Ishikawa (cell line): ENCODE measurements around the gene ZNF423.

Experiments used
- CEBPB ChIP-seq: IDR thresholded peaks from 2 replicates; pipeline ENCODE4 v1.6.1; 2012
- CREB1 ChIP-seq: IDR thresholded peaks from 2 replicates; pipeline ENCODE4 v1.6.1; 2012; ENCODE audit warnings: low read depth
- EGR1 ChIP-seq: IDR thresholded peaks from 2 replicates; pipeline ENCODE4 v1.6.1; 2012
- EP300 ChIP-seq: IDR thresholded peaks from 2 replicates; pipeline ENCODE4 v1.6.1; 2012; ENCODE audit warnings: borderline replicate concordance
- FOXM1 ChIP-seq: IDR thresholded peaks from 2 replicates; pipeline ENCODE4 v1.6.1; 2012; ENCODE audit warnings: low read depth, borderline replicate concordance
- MAX ChIP-seq: IDR thresholded peaks from 2 replicates; pipeline ENCODE4 v1.6.1; 2012
- NFIC ChIP-seq: IDR thresholded peaks from 2 replicates; pipeline ENCODE4 v1.6.1; 2012
- RAD21 ChIP-seq: IDR thresholded peaks from 2 replicates; pipeline ENCODE4 v1.6.1; 2012; ENCODE audit warnings: low read depth
- REST ChIP-seq: IDR thresholded peaks from 2 replicates; pipeline ENCODE4 v1.6.1; 2012; ENCODE audit warnings: low read depth, mild to moderate bottlenecking
- TAF1 ChIP-seq: IDR thresholded peaks from 2 replicates; pipeline ENCODE4 v1.6.1; 2012; ENCODE audit warnings: low read depth, mild to moderate bottlenecking
- TCF12 ChIP-seq: IDR thresholded peaks from 2 replicates; pipeline ENCODE4 v1.6.1; 2012; ENCODE audit warnings: low read depth
- TEAD4 ChIP-seq: IDR thresholded peaks from 2 replicates; pipeline ENCODE4 v1.6.1; 2012
- YY1 ChIP-seq: IDR thresholded peaks from 2 replicates; pipeline ENCODE4 v1.6.1; 2012; ENCODE audit warnings: low read depth
- ZBTB7A ChIP-seq: IDR thresholded peaks from 2 replicates; pipeline ENCODE4 v1.6.1; 2012; ENCODE audit warnings: low read depth

The ZNF423 gene

DNA sequence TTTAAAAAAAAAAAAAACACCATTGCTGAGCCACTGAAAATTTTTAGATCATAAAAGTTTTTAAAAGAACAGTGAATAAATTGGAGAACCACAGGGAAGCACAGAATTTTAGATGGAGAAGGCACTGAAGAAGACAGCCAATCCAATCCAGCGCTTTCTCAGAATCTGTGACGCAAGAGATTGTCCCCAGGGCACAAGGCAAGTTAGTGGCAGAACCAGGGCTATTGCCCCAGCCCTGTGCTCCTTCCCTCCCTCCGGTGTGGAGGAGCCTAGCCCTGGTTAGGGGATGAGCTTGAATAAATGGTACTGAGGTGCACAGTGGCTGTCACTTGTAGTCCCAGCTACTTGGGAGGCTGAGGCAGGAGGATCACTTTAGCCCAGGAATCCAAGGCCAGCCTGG is 108.3 kb downstream of the ZNF423 start:
- TF ChIP-seq REST: no peak
- no peak for TF ChIP-seq MAX
- TF ChIP-seq CEBPB: no peak
- no peak for TF ChIP-seq ZBTB7A
- no peak for TF ChIP-seq YY1
- TF ChIP-seq TCF12: no peak
- no peak for TF ChIP-seq CREB1
- TF ChIP-seq EP300: no peak
- no peak for TF ChIP-seq NFIC

- TF ChIP-seq YY1: no peak
- TF ChIP-seq TCF12: no peak
- no peak for TF ChIP-seq FOXM1
- no peak for TF ChIP-seq TEAD4
- TF ChIP-seq EP300: no peak
- no peak for TF ChIP-seq TAF1
- no peak for TF ChIP-seq CEBPB
- TF ChIP-seq EGR1: no peak
- TF ChIP-seq CREB1: no peak
Measured at GRCh38 chr16:49746545-49746944, 109.4 kb downstream of the ZNF423 start.

DNA sequence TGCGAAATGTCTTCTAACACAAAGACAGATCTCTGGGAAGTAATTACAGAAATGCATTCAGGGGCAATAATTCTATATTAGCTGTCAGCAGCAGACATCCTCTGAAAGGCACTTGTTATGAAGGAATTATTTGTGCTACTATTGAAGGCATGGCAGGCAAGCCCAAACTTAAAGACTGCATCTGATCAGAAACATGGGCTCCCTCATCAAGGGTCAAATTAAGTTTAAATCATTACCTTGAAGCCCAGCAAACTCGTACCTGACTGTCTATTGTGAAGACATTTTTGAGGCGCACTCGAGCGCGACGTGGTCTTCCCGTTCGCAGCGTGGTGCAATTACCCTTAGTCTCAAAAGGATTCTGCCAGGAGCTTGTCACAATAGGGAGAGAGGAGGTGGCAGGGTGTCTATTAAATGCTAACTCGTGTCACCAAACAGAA is 110.6 kb downstream of the ZNF423 start:
- no peak for TF ChIP-seq REST
- TF ChIP-seq EGR1: no peak
- peak; percentile 70; the same call in 1 of the 2 replicates for TF ChIP-seq ZBTB7A
- TF ChIP-seq CEBPB: peak; percentile 17; the same call in 1 of the 2 replicates
- peak; percentile 90 for TF ChIP-seq EP300
- TF ChIP-seq NFIC: peak; percentile 71
- peak; percentile 90 for TF ChIP-seq TCF12
- peak; percentile 74; the same call in 1 of the 2 replicates for TF ChIP-seq FOXM1
- no peak for TF ChIP-seq RAD21
- TF ChIP-seq MAX: peak; percentile 60
- peak; percentile 52 for TF ChIP-seq YY1
- TF ChIP-seq TEAD4: peak; percentile 69

- no peak for TF ChIP-seq TAF1
- TF ChIP-seq MAX: no peak
- TF ChIP-seq EP300: no peak
- no peak for TF ChIP-seq TEAD4
- no peak for TF ChIP-seq YY1
- TF ChIP-seq RAD21: no peak
- no peak for TF ChIP-seq CREB1
Measured at GRCh38 chr16:49744244-49745220, 111.4 kb downstream of the ZNF423 start.

DNA sequence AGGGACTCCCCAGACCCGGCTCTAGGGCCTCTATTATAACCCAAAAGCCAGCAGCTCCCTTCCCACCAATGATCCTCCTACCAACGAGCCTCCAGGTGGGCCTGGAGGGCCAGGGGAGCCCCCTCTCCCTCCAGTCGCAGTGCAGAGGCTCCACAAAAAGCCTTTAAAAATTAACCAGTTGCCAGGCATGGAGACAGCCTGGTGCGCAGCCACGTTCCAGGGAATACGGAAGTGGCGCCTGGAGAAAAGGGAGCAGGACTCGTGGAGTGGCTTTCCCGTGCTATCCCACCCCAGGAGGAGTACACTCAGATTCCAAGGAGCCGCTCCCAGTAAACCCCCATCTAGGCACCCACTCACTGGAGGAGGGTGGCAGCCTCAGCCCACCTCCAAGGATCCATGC is 112.3 kb downstream of the ZNF423 start:
- TF ChIP-seq CEBPB: no peak

DNA sequence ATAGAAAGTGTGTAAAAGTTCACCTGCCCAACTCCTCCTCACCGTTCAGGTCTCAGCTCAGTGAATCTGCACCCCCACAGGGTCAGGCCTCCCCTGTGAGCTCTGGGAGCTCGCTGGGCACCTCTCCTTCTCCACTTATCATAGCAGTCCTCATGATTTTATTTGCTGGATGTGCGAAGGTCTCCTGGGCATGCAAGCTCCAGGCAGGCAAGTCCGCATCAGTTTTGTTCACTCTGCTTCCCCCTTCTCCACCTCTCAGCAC is 112.8 kb downstream of the ZNF423 start:
- no peak for TF ChIP-seq EGR1
- TF ChIP-seq FOXM1: no peak
- no peak for TF ChIP-seq TEAD4
- TF ChIP-seq CEBPB: no peak
- TF ChIP-seq MAX: no peak
- no peak for TF ChIP-seq TCF12
- TF ChIP-seq ZBTB7A: no peak
- TF ChIP-seq RAD21: no peak
